GM12878 (cell line): Measurements from ENCODE around the gene PRMT5. TPM values are rescaled to one million over a fixed set of nuclear protein-coding genes. Genes with fewer than 3 reads are reported as not detected.

Experiments
- ATAC-seq: fragments of 200-7000 bp; cut with Tn5 transposase; 3 replicates; pipeline ENCODE4 v1.9.1; 2020; ENCODE audit warnings: mild to moderate bottlenecking, moderate library complexity
- BruUV-seq: library from RNA; stranded (reverse); fragments of 400-500 nt; replicated peaks from 2 replicates; lab custom pipeline; 2021; lab: Mats Ljungman, UMichigan
- CTCF ChIA-PET: fragments of 300-600 bp; sonication (Branson Sonifier 250); formaldehyde crosslinking; extraction: SDS; loops from one replicate; lab custom pipeline; 2021; ENCODE audit warnings: inconsistent platforms; lab: Yijun Ruan, JAX
- POLR2A ChIA-PET: fragments of 350-600 bp; formaldehyde crosslinking; extraction: SDS; loops from one replicate; lab custom pipeline; 2021; ENCODE audit warnings: inconsistent platforms; lab: Charles Lee
- RAD21 ChIA-PET: fragments of 300-600 bp; sonication (Branson Sonifier 250); formaldehyde crosslinking; loops from one replicate; lab custom pipeline; 2023; ENCODE audit warnings: antibody characterized with exemption; ENCODE audit not compliant: unreplicated experiment; lab: Charles Lee
- SMC1A ChIA-PET: fragments of 300-600 bp; sonication (Branson Sonifier 250); formaldehyde crosslinking; loops from one replicate; lab custom pipeline; 2023; ENCODE audit not compliant: unreplicated experiment, uncharacterized antibody; lab: Charles Lee
- DNase-seq: peaks from one replicate; pipeline ENCODE4 v3.0.0-alpha.2; 2011; ENCODE audit warnings: low read depth, low spot score
- FAIRE-seq: peaks from 3 replicates; lab custom pipeline; 2011; peaks lifted over from hg19 to GRCh38; lab: Jason Lieb, UNC
- H2AFZ ChIP-seq: 2 replicates; pipeline ENCODE4 v1.6.0; 2011; ENCODE audit warnings: low read depth, low read length, control low read depth; ENCODE audit not compliant: control insufficient read depth
- H3K27ac ChIP-seq: 2 replicates; pipeline ENCODE4 v1.5.1; 2011; ENCODE audit warnings: control low read depth; ENCODE audit not compliant: control insufficient read depth, insufficient read depth
- H3K27me3 ChIP-seq, 2 experiments: replicated peaks in 1 of 2; 2 replicates each; pipeline versions ENCODE4 v1.6.0 to v1.6.1; 2011; ENCODE audit warnings: low read length in 1 of 2; ENCODE audit not compliant: control insufficient read depth in 2 of 2, insufficient read depth in 2 of 2
- H3K36me3 ChIP-seq, 2 experiments: 2 replicates each; pipeline ENCODE4 v1.5.1; 2011; ENCODE audit warnings: low read length in 1 of 2; ENCODE audit not compliant: control insufficient read depth in 2 of 2, insufficient read depth in 2 of 2
- H3K4me1 ChIP-seq: 2 replicates; pipeline ENCODE4 v1.6.1; 2011; ENCODE audit warnings: mild to moderate bottlenecking, low read length, moderate library complexity, mixed read lengths; ENCODE audit not compliant: control insufficient read depth, insufficient read depth
- H3K4me2 ChIP-seq: 2 replicates; pipeline ENCODE4 v1.6.0; 2011; ENCODE audit warnings: control low read depth; ENCODE audit not compliant: control insufficient read depth, insufficient read depth
- H3K4me3 ChIP-seq: fragments of 200-600 bp; sonication (generic); 2 replicates; pipeline ENCODE4 v1.5.1; 2016
- H3K79me2 ChIP-seq: 2 replicates; pipeline ENCODE4 v1.6.0; 2011; ENCODE audit warnings: low read length; ENCODE audit not compliant: control insufficient read depth, insufficient read depth
- H3K9ac ChIP-seq: 2 replicates; pipeline ENCODE4 v1.8.0; 2011; ENCODE audit warnings: low read length, control low read depth, mixed read lengths; ENCODE audit not compliant: control insufficient read depth, insufficient read depth
- H3K9me3 ChIP-seq: replicated peaks from 3 replicates; pipeline ENCODE4 v1.5.1; 2011; ENCODE audit warnings: mild to moderate bottlenecking, low read length; ENCODE audit not compliant: control insufficient read depth, insufficient read depth
- H4K20me1 ChIP-seq: 2 replicates; pipeline ENCODE4 v1.6.0; 2011; ENCODE audit not compliant: control insufficient read depth, insufficient read depth
- CEBPZ ChIP-seq: fragments of 150-350 bp; IDR thresholded peaks from 2 replicates; pipeline ENCODE4 v1.6.1; 2016; ENCODE audit warnings: low read depth, low read length
- CREB1 ChIP-seq: IDR thresholded peaks from 2 replicates; pipeline ENCODE4 v1.6.1; 2012; ENCODE audit warnings: low read depth, mild to moderate bottlenecking, inconsistent platforms
- ESRRA ChIP-seq: IDR thresholded peaks from 2 replicates; pipeline ENCODE4 v1.6.1; 2012; ENCODE audit warnings: mild to moderate bottlenecking, low read length, improper control_type of control experiment
- HDAC6 ChIP-seq: fragments of 200-600 bp; sonication (generic); IDR thresholded peaks from one replicate; pipeline ENCODE4 v1.8.0; 2017; ENCODE audit warnings: antibody characterized with exemption; ENCODE audit not compliant: unreplicated experiment
- IRF5 ChIP-seq: fragments of 450-650 bp; IDR thresholded peaks from 2 replicates; pipeline ENCODE4 v1.6.1; 2017; ENCODE audit warnings: borderline replicate concordance
- JUNB ChIP-seq: IDR thresholded peaks from 2 replicates; pipeline ENCODE4 v1.6.1; 2016; ENCODE audit warnings: antibody characterized with exemption, mild to moderate bottlenecking
- NFIC ChIP-seq: IDR thresholded peaks from 2 replicates; pipeline ENCODE4 v1.6.1; 2012; ENCODE audit warnings: low read depth, mild to moderate bottlenecking, inconsistent platforms, low read length, moderate library complexity
- NKRF ChIP-seq: fragments of 450-650 bp; conservative IDR thresholded peaks from 2 replicates; pipeline ENCODE4 v1.6.1; 2017; ENCODE audit warnings: mild to moderate bottlenecking, moderate library complexity
- NR2C1 ChIP-seq: fragments of 450-650 bp; IDR thresholded peaks from 2 replicates; pipeline ENCODE4 v1.6.1; 2017; ENCODE audit warnings: antibody characterized with exemption, mild to moderate bottlenecking, moderate library complexity
- PKNOX1 ChIP-seq: fragments of 450-650 bp; IDR thresholded peaks from 2 replicates; pipeline ENCODE4 v1.6.1; 2016; ENCODE audit warnings: mild to moderate bottlenecking
- POLR2AphosphoS2 ChIP-seq: IDR thresholded peaks from 2 replicates; pipeline ENCODE4 v1.6.1; 2011; ENCODE audit warnings: low read depth, mild to moderate bottlenecking, low read length, improper control_type of control experiment, moderate library complexity
- POU2F2 ChIP-seq: IDR thresholded peaks from 3 replicates; pipeline ENCODE4 v1.6.1; 2011; ENCODE audit warnings: low read depth, mild to moderate bottlenecking, low read length, borderline replicate concordance
- RBBP5 ChIP-seq: fragments of 200-600 bp; sonication (generic); conservative IDR thresholded peaks from 2 replicates; pipeline ENCODE4 v1.6.1; 2016
- SIN3A ChIP-seq: IDR thresholded peaks from 2 replicates; pipeline ENCODE4 v1.6.1; 2012; ENCODE audit warnings: low read depth, low read length, improper control_type of control experiment
- SIX5 ChIP-seq: IDR thresholded peaks from 2 replicates; pipeline ENCODE4 v1.6.1; 2011; ENCODE audit warnings: mild to moderate bottlenecking, low read depth, low read length, moderate library complexity; ENCODE audit not compliant: severe bottlenecking
- SUZ12 ChIP-seq: fragments of 200-600 bp; sonication (generic); IDR thresholded peaks from one replicate; pipeline ENCODE4 v1.6.1; 2018; ENCODE audit warnings: antibody characterized with exemption, mild to moderate bottlenecking; ENCODE audit not compliant: unreplicated experiment
- ZNF217 ChIP-seq: fragments of 450-650 bp; IDR thresholded peaks from 2 replicates; pipeline ENCODE4 v1.6.1; 2017; ENCODE audit warnings: antibody characterized with exemption, mild to moderate bottlenecking
- ZNF622 ChIP-seq: fragments of 450-650 bp; IDR thresholded peaks from 2 replicates; pipeline ENCODE4 v1.6.1; 2017; ENCODE audit warnings: mild to moderate bottlenecking, inconsistent platforms
- WGBS: methylation state at CpG from one replicate; pipeline ENCODE4 v1.1.6; 2016; ENCODE audit warnings: low lambda C conversion rate; ENCODE audit not compliant: insufficient replicate concordance, insufficient coverage; ENCODE audit errors: missing lambda C conversion rate; 5-methylcytosine and 5-hydroxymethylcytosine counted together
- in situ Hi-C: fragments of 300-500 bp; cut with MboI; formaldehyde crosslinking; loops from 9 replicates; pipeline ENCODE4 v1.14.3; 2018; ENCODE audit warnings: mixed read lengths
- intact Hi-C: fragments of 100-400 bp; cut with micrococcal nuclease; formaldehyde crosslinking; loops from one replicate; pipeline ENCODE4 v1.14.2; 2022; ENCODE audit not compliant: unreplicated experiment
- polyA plus RNA-seq, 11 experiments: library from polyadenylated mRNA; depleted of rRNA in 4 of 11; unstranded in 6 of 11; stranded (reverse) in 5 of 11; fragments of >200 nt; fragmentation: Nextera tagmentation in 4 of 11; fragmentation: Illumina TruSeq in 1 of 11; extraction: Ambion mirVana in 4 of 11; extraction: Trizol in 1 of 11; gene quantifications; 1 replicate in 1 of 11; 2 replicates in 10 of 11; pipeline versions ENCODE4 v1.2.1 to v1.2.3, GENCODE V29; 2011 to 2016; ENCODE audit warnings: inconsistent platforms in 2 of 11, missing spikeins in 2 of 11, low read depth in 1 of 11
- total RNA-seq, 4 experiments: library from RNA; depleted of rRNA in 3 of 4; stranded (reverse); fragments of >200 nt in 3 of 4; fragmentation: Illumina TruSeq in 1 of 4; extraction: Trizol in 1 of 4; gene quantifications; 2 replicates each; pipeline versions ENCODE4 v1.2.1 to v1.2.3, GENCODE V29; 2013 to 2021

PRMT5 gene
- total and polyA plus RNA-seq, 10 of the 15 experiments (the other 5 are each of a cell fraction or from before 2014, with no cell fraction given): 54.3 to 221 (median 111) TPM

- ChIA-PET SMC1A (interaction anchor here (0.7 to 2.6 kb wide), 6 partner anchors 9 to 236 kb away, joined by 3 to 17 read pairs (median 4); partner anchors contain the start of gene REM2), CTCF (interaction anchor here (0.5 to 4.8 kb wide), 8 partner anchors 10 to 325 kb away, joined by 3 to 58 read pairs (median 5); partner anchors contain the start of gene LRP10), RAD21 (interaction anchor here (0.8 to 3.4 kb wide), 2 partner anchors 23 to 237 kb away, joined by 3 to 11 read pairs; partner anchors contain the start of gene LRP10), POLR2A (interaction anchor here (0.9 to 1.2 kb wide), 2 partner anchors 23 kb away, joined by 3 read pairs; no protein-coding TSS in a partner anchor)
- Histone ChIP-seq H3K27me3 (no peaks in the 10 kb centered on the region), H3K79me2 (no peaks in the 10 kb centered on the region), H3K36me3 (peaks cover 0 to 5% of the 10 kb centered on the region in 2 experiments; a peak in 2 of 4 replicates), H3K4me3 (no peak overlapping the region), H3K9me3 (no peaks in the 10 kb centered on the region), H3K4me1 (peaks cover 3% of the 10 kb centered on the region), H3K27ac (no peak overlapping the region), H3K4me2 (no peak overlapping the region), H4K20me1 (no peaks in the 10 kb centered on the region; the same call in 1 of the 2 replicates), H3K9ac (no peak overlapping the region), H2AFZ (no peak overlapping the region)
- DNase-seq (no peak), ATAC-seq (no peak), FAIRE-seq (no peak)
- WGBS: 100% methylated on average over 1 of the region's 1 CpG
- in situ Hi-C loops: loop anchor here (5.0 kb wide), 1 partner anchor 323 kb away; no protein-coding TSS in a partner anchor
- intact Hi-C loops: no loop called here
- BruUV-seq: no TSS peak
- no peak for TF ChIP-seq SIN3A
- TF ChIP-seq POU2F2: no peak
- no peak for TF ChIP-seq ESRRA
- no peak for TF ChIP-seq SIX5
- TF ChIP-seq ZNF622: no peak
- TF ChIP-seq CREB1: no peak
- no peak for TF ChIP-seq JUNB
- no peak for TF ChIP-seq ZNF217
- TF ChIP-seq NR2C1: no peak
- TF ChIP-seq HDAC6: no peak
- no peak for TF ChIP-seq CEBPZ
- TF ChIP-seq RBBP5: no peak
- TF ChIP-seq SUZ12: no peak
- TF ChIP-seq IRF5: no peak
- TF ChIP-seq POLR2AphosphoS2: no peak
- no peak for TF ChIP-seq PKNOX1
- no peak for TF ChIP-seq NFIC
- TF ChIP-seq NKRF: no peak
- TF ChIP-seq, all 136 proteins: peak for 0
These were observed 33.8 kb downstream of the PRMT5 start for GRCh38 chr14:22895402-22895801.
